H1 (cell line): ENCODE measurements around the gene ACTG2.

Source experiments
- CHD2 ChIP-seq: IDR thresholded peaks from 2 replicates; pipeline ENCODE4 v1.6.1; 2012; ENCODE audit warnings: low read length, improper control_type of control experiment
- CTCF ChIP-seq, 3 experiments: IDR thresholded peaks; 1 replicate in 2 of 3; 2 replicates in 1 of 3; pipeline versions ENCODE4 v1.5.1 to v1.6.1; 2011; ENCODE audit warnings: low read length in 3 of 3, mild to moderate bottlenecking in 3 of 3, inconsistent platforms in 2 of 3, low read depth in 1 of 3, moderate library complexity in 1 of 3; ENCODE audit not compliant: insufficient read depth in 1 of 3; ENCODE audit errors: control extremely low read depth in 1 of 3
- EGR1 ChIP-seq: IDR thresholded peaks from 2 replicates; pipeline ENCODE4 v1.6.1; 2011; ENCODE audit warnings: low read depth, low read length, borderline replicate concordance
- EP300 ChIP-seq, 2 experiments: IDR thresholded peaks; 1 replicate in 1 of 2; 2 replicates in 1 of 2; pipeline ENCODE4 v1.6.1; 2011 to 2012; ENCODE audit warnings: low read depth in 2 of 2, low read length in 2 of 2, mild to moderate bottlenecking in 2 of 2, borderline replicate concordance in 1 of 2, inconsistent platforms in 1 of 2, moderate library complexity in 1 of 2
- EZH2 ChIP-seq: fragments of 200-600 bp; sonication (generic); IDR thresholded peaks from 2 replicates; pipeline ENCODE4 v1.7.1; 2012; ENCODE audit warnings: low read depth, mild to moderate bottlenecking, moderate library complexity, low read length, inconsistent platforms; ENCODE audit not compliant: severe bottlenecking
- NRF1 ChIP-seq: IDR thresholded peaks from 2 replicates; pipeline ENCODE4 v1.6.1; 2011; ENCODE audit warnings: mild to moderate bottlenecking, low read depth, low read length, improper control_type of control experiment
- POLR2A ChIP-seq, 2 experiments: IDR thresholded peaks; 1 replicate in 1 of 2; 2 replicates in 1 of 2; pipeline ENCODE4 v1.6.1; 2011; ENCODE audit warnings: low read depth in 2 of 2, low read length in 2 of 2, mild to moderate bottlenecking in 2 of 2; ENCODE audit errors: control extremely low read depth in 1 of 2
- POLR2AphosphoS5 ChIP-seq: IDR thresholded peaks from 2 replicates; pipeline ENCODE4 v1.6.1; 2011; ENCODE audit warnings: low read depth, low read length
- POU5F1 ChIP-seq: IDR thresholded peaks from 2 replicates; pipeline ENCODE4 v1.6.1; 2011; ENCODE audit warnings: low read depth, mild to moderate bottlenecking, low read length, moderate library complexity
- RAD21 ChIP-seq, 2 experiments: IDR thresholded peaks in 1 of 2; conservative IDR thresholded peaks in 1 of 2; 2 replicates each; pipeline ENCODE4 v1.6.1; 2011; ENCODE audit warnings: low read depth in 2 of 2, low read length in 2 of 2, improper control_type of control experiment in 1 of 2, inconsistent platforms in 1 of 2, mild to moderate bottlenecking in 1 of 2, moderate library complexity in 1 of 2
- RXRA ChIP-seq: IDR thresholded peaks from 2 replicates; pipeline ENCODE4 v1.6.1; 2011; ENCODE audit warnings: low read depth, mild to moderate bottlenecking, low read length, moderate library complexity; ENCODE audit not compliant: insufficient read depth
- TAF1 ChIP-seq: IDR thresholded peaks from 2 replicates; pipeline ENCODE4 v1.6.1; 2011; ENCODE audit warnings: mild to moderate bottlenecking, low read depth, low read length
- USF2 ChIP-seq: IDR thresholded peaks from 2 replicates; pipeline ENCODE4 v1.6.1; 2011; ENCODE audit warnings: low read length, improper control_type of control experiment
- YY1 ChIP-seq: IDR thresholded peaks from 2 replicates; pipeline ENCODE4 v1.6.1; 2011; ENCODE audit warnings: low read depth, mild to moderate bottlenecking, low read length

- TF ChIP-seq CTCF (IDR thresholded peaks at IDR 0.05; ENCODE audit: control extremely low read depth in 1 of 3, insufficient read depth in 1 of 3, low read depth in 1 of 3, low read length in 3 of 3): no peak
- no peak for TF ChIP-seq TAF1
- no peak for TF ChIP-seq POLR2A (IDR thresholded peaks at IDR 0.05; ENCODE audit: control extremely low read depth in 1 of 2, low read depth in 2 of 2, low read length in 2 of 2)
- TF ChIP-seq RAD21 (IDR thresholded peaks at IDR 0.05 in 1 of 2, conservative IDR thresholded peaks at IDR 0.05 in 1 of 2; ENCODE audit: low read depth in 2 of 2, low read length in 2 of 2): no peak
- TF ChIP-seq POLR2AphosphoS5: no peak
- no peak for TF ChIP-seq EGR1
- no peak for TF ChIP-seq YY1
- no peak for TF ChIP-seq EZH2
- no peak for TF ChIP-seq RXRA
- no peak for TF ChIP-seq POU5F1
- no peak for TF ChIP-seq CHD2
- TF ChIP-seq NRF1: no peak
- TF ChIP-seq USF2: no peak
- no peak for TF ChIP-seq EP300 (IDR thresholded peaks at IDR 0.05; ENCODE audit: borderline replicate concordance in 1 of 2, low read depth in 2 of 2, low read length in 2 of 2)
These were observed 20.7 kb downstream of the ACTG2 start for GRCh38 chr2:73913414-73914054.
